PC-9 (cell line): ENCODE results near the gene EMC6. TPM values are rescaled to one million over a fixed set of nuclear protein-coding genes. Genes with fewer than 3 reads are reported as not detected.

Experiments
- BruUV-seq: library from RNA; stranded (reverse); fragments of 400-500 nt; replicated peaks from 2 replicates; lab custom pipeline; 2021; lab: Mats Ljungman, UMichigan
- CTCF ChIA-PET: fragments of 300-600 bp; sonication (Branson Sonifier 250); formaldehyde crosslinking; loops from one replicate; lab custom pipeline; 2022; ENCODE audit warnings: antibody characterized with exemption; lab: Charles Lee
- POLR2A ChIA-PET: fragments of 300-600 bp; sonication (Branson Sonifier 250); formaldehyde crosslinking; loops from one replicate; lab custom pipeline; 2022; ENCODE audit warnings: antibody characterized with exemption; ENCODE audit not compliant: unreplicated experiment; lab: Charles Lee
- DNase-seq, 2 experiments: peaks; one replicate each; pipeline versions ENCODE4 v3.0.0 to v3.0.0-alpha.2; 2015 to 2022; ENCODE audit warnings: mixed read lengths in 1 of 2
- H2AFZ ChIP-seq: fragments of 200-600 bp; sonication (generic); 2 replicates; pipeline ENCODE4 v1.8.1; 2017; ENCODE audit warnings: antibody characterized with exemption
- H3F3A ChIP-seq: fragments of 200-600 bp; sonication (generic); 2 replicates; pipeline ENCODE4 v1.8.1; 2017; ENCODE audit warnings: antibody characterized with exemption, mild to moderate bottlenecking, low read depth; ENCODE audit not compliant: insufficient read depth
- H3K27ac ChIP-seq: fragments of 200-600 bp; sonication (generic); 2 replicates; pipeline ENCODE4 v1.6.1; 2016; ENCODE audit warnings: mixed run types
- H3K27me3 ChIP-seq: fragments of 200-600 bp; sonication (generic); 2 replicates; pipeline ENCODE4 v1.6.1; 2016; ENCODE audit warnings: low read depth, mixed run types; ENCODE audit not compliant: insufficient read depth
- H3K36me3 ChIP-seq: fragments of 200-600 bp; sonication (generic); 2 replicates; pipeline ENCODE4 v1.6.1; 2016; ENCODE audit warnings: low read depth, mixed run types
- H3K4me1 ChIP-seq: fragments of 200-600 bp; sonication (generic); replicated peaks from 2 replicates; pipeline ENCODE4 v1.6.1; 2016; ENCODE audit warnings: mixed run types; ENCODE audit not compliant: insufficient read depth
- H3K4me2 ChIP-seq: fragments of 200-600 bp; sonication (generic); 2 replicates; pipeline ENCODE4 v1.6.1; 2017; ENCODE audit warnings: mixed run types
- H3K4me3 ChIP-seq: fragments of 200-600 bp; sonication (generic); 2 replicates; pipeline ENCODE4 v1.6.1; 2016; ENCODE audit warnings: mixed run types
- H3K79me2 ChIP-seq: fragments of 200-600 bp; sonication (generic); 2 replicates; pipeline ENCODE4 v1.6.1; 2017; ENCODE audit warnings: low read depth, mixed run types
- H3K9me2 ChIP-seq: fragments of 200-600 bp; sonication (generic); 2 replicates; pipeline ENCODE4 v1.8.1; 2017; ENCODE audit warnings: mild to moderate bottlenecking; ENCODE audit not compliant: insufficient read depth
- H3K9me3 ChIP-seq: fragments of 200-600 bp; sonication (generic); 2 replicates; pipeline ENCODE4 v1.8.1; 2016; ENCODE audit warnings: low read depth; ENCODE audit not compliant: insufficient read depth
- H4K20me1 ChIP-seq: fragments of 200-600 bp; sonication (generic); 2 replicates; pipeline ENCODE4 v1.8.1; 2017; ENCODE audit not compliant: insufficient read depth
- EZH2 ChIP-seq: fragments of 200-600 bp; sonication (generic); IDR thresholded peaks from 2 replicates; pipeline ENCODE4 v1.8.0; 2017; ENCODE audit warnings: antibody characterized with exemption, low read depth
- intact Hi-C: fragments of 100-400 bp; cut with micrococcal nuclease; formaldehyde crosslinking; loops from one replicate; pipeline ENCODE4 v1.10.0; 2022; ENCODE audit not compliant: unreplicated experiment
- total RNA-seq: library from RNA; stranded (reverse); gene quantifications from 2 replicates; pipeline ENCODE4 v1.2.3, GENCODE V29; 2021
- TF ChIP-seq, protein P1 (sequence below): fragments of 200-600 bp; sonication (generic); conservative IDR thresholded peaks from 2 replicates; pipeline ENCODE4 v1.6.1; 2017; ENCODE audit warnings: mixed run types, antibody characterized with exemption, mild to moderate bottlenecking, moderate library complexity

Gene EMC6
- total RNA-seq, 1 experiment from 2014 or later: 89.9 TPM

DNA sequence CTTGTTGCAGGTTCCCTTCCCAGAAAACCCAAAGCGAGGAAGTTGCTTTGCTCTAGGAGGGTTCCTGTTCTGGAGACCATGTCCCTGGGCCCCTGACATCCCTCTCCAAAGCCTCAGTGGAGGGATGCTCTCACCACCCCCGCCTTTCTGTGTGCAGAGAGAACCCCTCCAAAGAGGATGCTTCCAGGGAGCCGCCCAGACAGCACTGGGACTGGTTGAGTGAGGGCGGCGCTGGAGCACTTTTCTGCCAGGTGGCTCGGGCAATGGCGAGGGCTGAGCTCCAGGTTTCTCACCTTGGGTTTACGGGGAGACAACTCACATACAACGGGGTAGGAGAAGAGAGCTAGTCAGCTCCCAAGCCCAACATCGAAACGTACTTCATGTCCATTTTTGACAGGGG lies 7.3 kb downstream of the EMC6 start:
- CTCF ChIA-PET: no interaction called here
- POLR2A ChIA-PET: no interaction called here
- intact Hi-C loops: no loop called here
- Histone ChIP-seq H3K36me3 (no peaks in the 10 kb centered on the region), H3K4me2 (no peak overlapping the region), H3K4me1 (no peaks in the 10 kb centered on the region), H3K4me3 (no peak overlapping the region), H3K27me3 (no peaks in the 10 kb centered on the region), H3K9me2 (no peaks in the 10 kb centered on the region), H3F3A (peaks cover 24% of the 10 kb centered on the region), H2AFZ (no peak overlapping the region), H3K79me2 (peaks cover 9% of the 10 kb centered on the region; the same call in 1 of the 2 replicates), H4K20me1 (no peaks in the 10 kb centered on the region; the same call in none of the 2 replicates), H3K27ac (no peak overlapping the region), H3K9me3 (no peaks in the 10 kb centered on the region)
- TF ChIP-seq EZH2: no peak
- TF ChIP-seq, protein P1, sequence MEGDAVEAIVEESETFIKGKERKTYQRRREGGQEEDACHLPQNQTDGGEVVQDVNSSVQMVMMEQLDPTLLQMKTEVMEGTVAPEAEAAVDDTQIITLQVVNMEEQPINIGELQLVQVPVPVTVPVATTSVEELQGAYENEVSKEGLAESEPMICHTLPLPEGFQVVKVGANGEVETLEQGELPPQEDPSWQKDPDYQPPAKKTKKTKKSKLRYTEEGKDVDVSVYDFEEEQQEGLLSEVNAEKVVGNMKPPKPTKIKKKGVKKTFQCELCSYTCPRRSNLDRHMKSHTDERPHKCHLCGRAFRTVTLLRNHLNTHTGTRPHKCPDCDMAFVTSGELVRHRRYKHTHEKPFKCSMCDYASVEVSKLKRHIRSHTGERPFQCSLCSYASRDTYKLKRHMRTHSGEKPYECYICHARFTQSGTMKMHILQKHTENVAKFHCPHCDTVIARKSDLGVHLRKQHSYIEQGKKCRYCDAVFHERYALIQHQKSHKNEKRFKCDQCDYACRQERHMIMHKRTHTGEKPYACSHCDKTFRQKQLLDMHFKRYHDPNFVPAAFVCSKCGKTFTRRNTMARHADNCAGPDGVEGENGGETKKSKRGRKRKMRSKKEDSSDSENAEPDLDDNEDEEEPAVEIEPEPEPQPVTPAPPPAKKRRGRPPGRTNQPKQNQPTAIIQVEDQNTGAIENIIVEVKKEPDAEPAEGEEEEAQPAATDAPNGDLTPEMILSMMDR: no peak
- no peak for DNase-seq
- BruUV-seq: no TSS peak

DNA sequence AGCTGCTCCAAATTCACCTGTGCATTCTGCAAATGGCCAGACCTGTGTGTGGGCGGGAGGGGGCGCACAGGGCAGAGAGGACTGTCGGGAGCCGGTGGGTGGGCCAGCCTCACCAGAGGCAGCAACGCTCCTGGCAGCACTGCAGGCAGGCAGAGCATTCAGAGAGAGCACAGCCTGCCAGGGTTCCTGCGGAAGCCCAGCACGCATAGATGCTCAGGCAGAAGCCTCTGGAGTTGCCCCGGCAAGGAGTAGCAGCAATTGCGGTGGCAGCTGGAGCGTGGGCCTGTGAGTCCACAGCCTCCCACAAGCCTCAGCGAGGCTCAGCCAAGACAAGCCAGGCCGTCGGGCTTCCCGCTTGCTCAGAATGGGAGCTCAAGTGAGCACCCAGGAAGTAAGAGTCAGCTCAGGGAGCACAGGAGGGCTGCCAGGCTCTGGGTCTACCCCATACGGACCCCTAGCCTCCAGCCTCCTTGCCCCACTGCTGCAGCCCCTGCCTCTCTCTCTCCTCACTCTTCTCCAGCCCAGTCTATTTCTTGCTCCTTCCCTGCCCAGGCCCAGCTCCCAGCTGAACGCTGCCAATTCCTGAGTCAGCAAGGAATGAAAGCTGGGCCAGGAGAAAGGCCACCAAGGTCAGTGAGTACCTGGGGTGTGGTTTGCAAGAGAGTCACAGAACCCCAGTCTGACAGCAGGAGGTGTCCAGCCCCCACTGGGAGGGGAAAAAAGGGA lies 9.6 kb downstream of the EMC6 start:
- no peak for DNase-seq
- no peaks in the 10 kb centered on the region for H3K9me3 ChIP-seq
- intact Hi-C loops: no loop called here
- no peaks in the 10 kb centered on the region; the same call in none of the 2 replicates for H4K20me1 ChIP-seq
- BruUV-seq: no TSS peak
- peaks cover 11% of the 10 kb centered on the region; the same call in 1 of the 2 replicates for H3F3A ChIP-seq
- ChIA-PET CTCF (no interaction called here), POLR2A (no interaction called here)
- no peaks in the 10 kb centered on the region for H3K27me3 ChIP-seq
- no peak overlapping the region for H3K27ac ChIP-seq
- no peaks in the 10 kb centered on the region for H3K9me2 ChIP-seq
- no peak overlapping the region for H3K4me2 ChIP-seq
- H2AFZ ChIP-seq: no peak overlapping the region
- no peaks in the 10 kb centered on the region for H3K36me3 ChIP-seq
- H3K79me2 ChIP-seq: no peaks in the 10 kb centered on the region
- no peak overlapping the region for H3K4me3 ChIP-seq
- TF ChIP-seq, protein P1: no peak
- no peak for TF ChIP-seq EZH2
- no peaks in the 10 kb centered on the region for H3K4me1 ChIP-seq

DNA sequence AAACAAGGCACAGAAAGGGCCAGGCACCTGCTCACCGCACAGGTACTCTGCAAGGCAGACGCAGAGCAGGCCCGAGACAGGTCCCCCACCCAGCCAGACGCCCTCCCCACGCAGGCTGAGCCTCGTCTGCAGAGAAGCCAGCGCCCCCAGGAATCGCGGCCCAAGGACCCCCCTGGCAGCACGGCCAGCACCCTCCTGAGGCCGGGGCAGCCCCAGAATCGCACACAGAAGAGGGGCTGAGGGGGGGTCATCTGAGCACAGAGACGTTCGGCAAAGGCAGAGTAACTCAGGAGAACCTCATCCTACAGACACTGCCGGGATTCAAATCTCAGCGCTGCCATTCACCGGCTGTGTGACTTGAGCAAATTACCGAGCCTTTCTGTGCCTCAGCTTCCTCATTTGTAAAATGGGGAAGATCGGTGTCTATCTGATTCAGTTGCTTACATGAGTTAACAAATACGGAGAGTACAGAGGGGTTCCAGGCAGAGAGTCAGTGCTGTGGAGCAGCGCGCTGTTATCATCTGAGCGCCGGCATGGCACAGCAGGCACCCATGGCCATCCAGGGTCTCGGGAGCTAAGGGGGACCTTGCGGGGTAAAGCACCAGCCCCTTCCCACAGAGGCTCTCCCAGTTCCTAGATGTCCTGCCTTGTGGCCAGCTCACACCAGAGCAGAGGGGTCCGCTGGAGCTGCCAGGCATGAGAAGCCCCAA lies 10.4 kb downstream of the EMC6 start:
- Histone ChIP-seq H3K4me3 (no peak overlapping the region), H4K20me1 (no peaks in the 10 kb centered on the region; the same call in none of the 2 replicates), H3K27me3 (no peaks in the 10 kb centered on the region), H3F3A (peaks cover 11% of the 10 kb centered on the region; the same call in 1 of the 2 replicates), H3K36me3 (no peaks in the 10 kb centered on the region), H3K79me2 (no peaks in the 10 kb centered on the region), H2AFZ (no peak overlapping the region), H3K9me3 (no peaks in the 10 kb centered on the region), H3K9me2 (no peaks in the 10 kb centered on the region), H3K4me1 (no peaks in the 10 kb centered on the region), H3K4me2 (no peak overlapping the region), H3K27ac (no peak overlapping the region)
- POLR2A ChIA-PET: no interaction called here
- CTCF ChIA-PET: no interaction called here
- no peak for DNase-seq
- BruUV-seq: no TSS peak
- intact Hi-C loops: no loop called here
- TF ChIP-seq EZH2: no peak
- TF ChIP-seq, protein P1: no peak
